Measurements from ENCODE around the gene XAB2.
"Not testable (repeated sequence)": the region's sequence is repeated elsewhere in the genome, so short reads cannot be mapped to it uniquely, and the experiment has no call there.

XAB2 gene

GRCh38 chr19:7648265-7649014 is 19.1 kb upstream of the XAB2 start:
- no peak for DNase-seq (ENCODE audit: low read depth in 2 of 2)

DNA sequence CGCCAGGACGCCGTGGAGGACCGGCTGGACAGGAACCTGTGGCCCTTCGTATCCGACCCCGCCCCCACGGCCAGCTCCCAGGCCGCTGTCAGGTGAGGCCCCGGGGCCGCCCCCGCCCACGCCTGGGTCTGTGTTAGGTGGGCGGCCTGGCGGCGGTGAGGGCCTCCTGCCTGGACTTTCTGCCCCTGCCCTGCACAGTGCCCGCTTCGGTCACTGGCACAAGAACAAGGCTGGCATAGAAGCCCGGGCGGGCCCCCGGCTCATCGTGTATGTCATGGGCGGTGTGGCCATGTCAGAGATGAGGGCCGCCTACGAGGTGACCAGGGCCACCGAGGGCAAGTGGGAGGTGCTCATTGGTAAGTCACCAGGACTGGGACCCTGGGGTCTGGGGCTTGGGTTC is 17.8 kb upstream of the XAB2 start:
- DNase-seq (ENCODE audit: low read depth in 2 of 2), result no peak

DNA sequence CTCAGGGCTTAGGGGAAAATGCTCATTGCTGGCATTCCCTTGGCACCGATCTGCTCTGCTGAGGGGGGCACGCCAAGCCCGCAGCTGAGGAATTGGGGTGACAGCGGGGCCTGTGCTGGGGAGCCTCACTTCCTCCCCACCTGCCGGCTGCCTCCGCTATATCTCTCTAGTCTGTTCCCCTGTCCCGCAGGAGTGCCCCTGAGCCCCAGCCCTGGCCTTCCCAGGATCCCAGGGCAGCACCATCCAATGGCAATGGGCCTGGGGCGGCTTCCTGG is 17.0 kb upstream of the XAB2 start:
- DNase-seq (ENCODE audit: low read depth in 2 of 2), result no peak

DNA sequence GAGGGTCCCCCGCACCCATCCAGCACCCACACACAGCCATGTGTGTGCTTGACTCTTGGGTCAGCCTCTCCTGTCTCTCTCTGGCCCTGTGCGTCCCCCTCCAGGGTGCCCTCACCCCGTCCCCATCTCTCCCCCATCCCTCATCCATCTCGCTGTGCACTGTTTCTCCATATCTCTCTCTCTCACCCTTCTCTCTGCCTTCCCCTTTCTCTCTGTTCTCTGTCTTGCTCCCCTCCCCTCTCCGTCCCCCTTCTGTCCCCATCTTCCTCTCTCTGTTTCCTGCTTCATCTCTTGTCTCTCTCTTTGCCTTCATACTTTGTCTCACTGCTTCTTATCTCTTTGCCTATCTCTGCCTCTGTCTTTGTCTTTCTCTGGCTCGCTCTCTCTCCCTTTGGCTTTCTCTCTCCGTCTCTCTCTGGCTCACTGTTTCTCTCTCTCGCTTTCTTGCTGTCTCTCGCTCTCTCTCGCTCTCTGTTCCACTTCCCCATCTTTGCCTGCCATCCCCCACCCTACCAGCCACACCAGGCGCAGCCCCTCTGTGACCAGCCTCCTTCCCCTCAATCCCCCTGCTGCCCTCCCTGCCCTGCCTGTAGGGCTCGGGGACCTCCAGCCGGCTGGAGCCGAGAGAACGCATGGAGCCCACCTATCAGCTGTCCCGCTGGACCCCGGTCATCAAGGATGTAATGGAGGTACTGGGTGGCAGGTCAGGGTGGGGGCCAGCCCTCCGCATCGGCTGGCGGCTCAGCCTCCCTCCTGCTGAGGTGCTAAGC is 16.5 kb upstream of the XAB2 start:
- DNase-seq (ENCODE audit: low read depth in 2 of 2), result no peak

DNA sequence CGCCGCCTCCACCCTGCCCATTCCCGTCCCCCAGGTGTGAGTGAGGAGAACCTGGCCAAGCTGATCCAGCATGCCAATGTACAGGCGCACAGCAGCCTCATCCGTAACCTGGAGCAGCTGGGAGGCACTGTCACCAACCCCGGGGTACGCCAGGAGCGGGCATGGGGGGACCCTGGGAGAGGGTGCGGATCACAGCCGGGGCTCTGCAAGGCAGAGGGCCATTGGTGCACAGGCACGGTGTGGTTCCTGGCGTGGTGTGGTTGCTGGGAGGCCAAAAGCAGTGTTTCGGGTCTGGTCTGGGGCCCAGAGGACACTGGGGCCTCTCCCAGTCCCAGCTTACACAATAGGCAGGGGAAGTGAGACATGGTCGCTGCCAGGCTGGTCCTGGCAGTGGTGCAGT is 15.8 kb upstream of the XAB2 start:
- DNase-seq (ENCODE audit: low read depth in 2 of 2), result no peak

GRCh38 chr19:7644550-7644877 is 15.2 kb upstream of the XAB2 start:
- DNase-seq (ENCODE audit: low read depth in 2 of 2), result no peak

DNA sequence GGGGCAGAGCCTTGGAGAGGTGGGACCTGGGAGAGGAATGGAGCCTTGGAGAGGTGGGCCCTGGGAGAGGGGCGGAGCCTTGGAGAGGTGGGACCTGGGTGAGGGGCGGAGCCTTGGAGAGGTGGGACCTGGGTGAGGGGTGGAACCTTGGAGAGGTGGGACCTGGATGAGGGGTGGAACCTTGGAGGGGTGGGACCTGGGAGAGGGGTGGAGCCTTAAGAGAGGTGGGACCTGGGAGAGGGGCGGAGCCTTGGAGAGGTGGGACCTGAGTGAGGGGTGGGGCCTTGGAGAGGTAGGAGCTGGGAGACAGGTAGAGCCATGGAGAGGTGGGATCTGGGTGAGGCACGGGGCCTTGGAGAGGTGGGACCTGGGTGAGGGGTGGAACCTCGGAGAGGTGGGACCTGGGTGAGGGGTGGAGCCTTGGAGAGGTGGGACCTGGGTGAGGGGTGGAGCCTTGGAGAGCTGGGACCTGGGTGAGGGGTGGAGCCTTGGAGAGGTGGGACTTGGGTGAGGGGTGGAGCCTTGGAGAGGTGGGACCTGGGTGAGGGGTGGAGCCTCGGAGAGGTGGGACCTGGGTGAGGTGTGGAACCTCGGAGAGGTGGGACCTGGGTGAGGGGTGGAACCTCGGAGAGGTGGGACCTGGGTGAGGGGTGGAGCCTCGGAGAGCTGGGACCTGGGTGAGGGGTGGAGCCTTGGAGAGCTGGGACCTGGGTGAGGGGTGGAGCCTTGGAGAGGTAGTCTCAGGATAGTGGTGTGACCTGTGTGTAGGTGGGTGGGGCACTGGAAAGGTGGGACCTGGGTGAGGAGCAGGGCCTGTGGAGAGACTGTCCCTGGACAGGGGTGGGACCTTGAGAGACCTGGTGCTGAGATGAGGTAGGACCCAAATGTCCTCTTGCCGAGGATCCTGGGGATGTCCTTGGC is 14.5 kb upstream of the XAB2 start:
- not testable (repeated sequence) for DNase-seq (ENCODE audit: low read depth in 2 of 2)

- no peak for DNase-seq (ENCODE audit: low read depth in 2 of 2)
Measured at GRCh38 chr19:7643031-7643415, 13.7 kb upstream of the XAB2 start.

DNA sequence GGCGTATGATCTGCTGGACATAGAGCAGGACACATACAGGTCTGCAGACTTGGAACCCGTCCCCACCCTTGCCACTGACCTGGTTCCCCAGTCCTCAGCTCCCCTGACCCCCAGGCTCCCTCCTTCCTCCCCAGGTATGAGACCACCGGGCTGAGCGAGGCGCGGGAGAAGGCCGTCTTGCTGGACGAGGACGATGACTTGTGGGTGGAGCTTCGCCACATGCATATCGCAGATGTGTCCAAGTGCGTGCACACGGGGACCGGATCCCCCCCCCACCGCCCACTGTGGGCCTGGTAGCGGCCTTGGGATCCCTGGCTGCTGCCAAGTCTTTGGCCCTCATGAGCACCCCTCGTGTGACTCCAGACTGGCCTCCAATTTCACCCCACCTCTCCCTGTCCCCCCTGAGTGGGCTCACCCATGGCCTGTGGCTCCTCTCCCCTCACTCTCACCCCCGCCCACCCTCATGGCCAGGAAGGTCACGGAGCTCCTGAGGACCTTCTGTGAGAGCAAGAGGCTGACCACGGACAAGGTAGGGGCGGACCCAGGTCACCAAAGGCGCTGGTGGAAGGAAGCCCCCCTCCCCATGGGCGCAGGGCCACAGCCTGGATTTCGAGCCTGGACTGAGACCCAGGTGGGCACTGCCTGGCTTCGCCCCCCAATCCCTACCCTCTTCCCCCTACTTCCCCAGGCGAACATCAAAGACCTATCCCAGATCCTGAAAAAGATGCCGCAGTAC is 13.1 kb upstream of the XAB2 start:
- no peak for DNase-seq (ENCODE audit: low read depth in 2 of 2)

- no peak for DNase-seq (ENCODE audit: low read depth in 2 of 2)
Measured at GRCh38 chr19:7641290-7642276, 12.2 kb upstream of the XAB2 start.

DNA sequence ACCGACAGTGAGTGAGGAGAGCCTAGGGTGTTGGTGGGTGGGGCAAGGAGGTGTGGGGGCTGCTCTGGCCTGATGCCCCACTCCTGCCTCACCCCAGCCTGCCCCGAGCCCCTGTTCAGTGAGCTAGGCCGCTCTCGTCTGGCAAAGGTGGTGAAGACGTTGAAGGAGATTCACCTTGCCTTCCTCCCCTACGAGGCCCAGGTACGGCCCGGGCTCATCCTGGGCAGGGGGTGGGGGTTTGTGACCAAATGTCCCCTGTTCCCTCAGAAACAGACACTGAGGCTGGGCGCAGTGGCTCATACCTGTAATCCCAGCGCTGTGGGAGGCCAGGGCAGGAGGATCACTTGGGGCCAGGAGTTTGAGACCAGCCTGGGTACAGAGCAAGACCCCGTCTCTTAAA is 11.5 kb upstream of the XAB2 start:
- no peak for DNase-seq (ENCODE audit: low read depth in 2 of 2)

DNA sequence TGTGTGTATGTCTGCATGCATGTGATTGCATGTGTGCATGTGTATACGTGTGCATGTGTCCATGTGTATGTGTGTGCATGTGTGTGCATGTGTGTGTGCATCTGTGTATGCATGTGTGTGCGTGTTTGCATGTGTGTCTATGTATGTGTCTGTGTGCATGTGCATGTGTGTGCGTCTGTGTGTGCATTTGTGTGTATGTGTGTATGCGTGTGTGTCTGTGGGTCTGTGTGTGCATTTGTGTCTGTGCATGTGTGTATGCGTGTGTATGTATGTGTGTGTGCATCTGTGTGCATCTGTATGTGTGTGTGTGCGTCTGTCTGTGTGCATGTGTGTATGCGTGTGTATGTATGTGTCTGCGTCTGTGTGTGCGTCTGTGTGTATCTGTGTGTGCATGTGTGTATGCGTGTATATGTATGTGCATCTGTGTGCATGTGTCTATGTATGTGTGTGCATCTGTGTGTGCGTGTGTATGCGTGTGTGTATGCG is 10.6 kb upstream of the XAB2 start:
- no peak for DNase-seq (ENCODE audit: low read depth in 2 of 2)

- no peak for DNase-seq (ENCODE audit: low read depth in 2 of 2)
Measured at GRCh38 chr19:7638802-7639465, 9.6 kb upstream of the XAB2 start.

- no peak for DNase-seq (ENCODE audit: low read depth in 2 of 2)
Measured at GRCh38 chr19:7637374-7638256, 8.3 kb upstream of the XAB2 start.

- DNase-seq (ENCODE audit: low read depth in 2 of 2), result peak; percentile 94
Measured at GRCh38 chr19:7636691-7637373, 7.5 kb upstream of the XAB2 start, which contains the start of gene STXBP2. Gene STXBP2, plus strand, starts transcription at chr19:7637110. Its CDS starts 40 bp downstream, at chr19:7637150.

DNA sequence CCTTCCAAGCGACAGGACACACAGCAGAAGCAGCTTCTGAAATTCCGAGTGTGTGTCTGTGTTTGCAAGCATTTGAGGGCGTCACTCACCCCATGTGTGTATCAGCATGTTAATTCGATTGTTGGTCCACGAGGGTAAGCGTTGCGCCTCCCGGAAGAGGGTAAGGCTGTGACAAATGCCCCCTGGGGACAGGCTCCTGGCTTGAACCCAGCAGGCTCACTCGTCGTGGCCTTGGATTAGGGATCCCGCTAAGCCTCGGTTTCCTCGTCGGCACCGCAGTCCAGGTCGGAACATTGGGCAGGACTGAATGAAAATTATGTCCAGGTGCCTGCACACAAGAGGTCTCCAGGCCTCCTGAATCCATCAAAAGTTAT is 7.0 kb upstream of the XAB2 start:
- no peak for DNase-seq (ENCODE audit: low read depth in 2 of 2)

DNA sequence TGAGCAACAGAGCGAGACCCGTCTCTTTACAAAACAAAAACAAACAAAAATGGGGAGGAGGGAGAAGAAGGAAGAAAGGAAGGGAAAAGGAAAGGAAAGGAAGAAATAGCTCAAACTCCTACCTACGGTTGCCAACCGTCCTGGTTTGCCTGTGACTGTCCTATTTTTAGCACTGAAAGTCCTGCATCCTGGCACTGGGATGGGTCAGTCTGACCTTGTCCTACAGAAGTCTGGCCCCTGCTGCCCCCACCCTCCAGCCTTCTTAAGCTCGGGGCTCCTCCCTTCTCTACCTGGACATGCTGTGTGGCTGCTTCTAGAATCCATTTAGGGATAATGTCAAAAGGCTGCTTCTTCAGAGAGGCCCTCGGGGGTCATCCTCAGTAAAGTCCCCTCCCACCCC is 6.3 kb upstream of the XAB2 start:
- DNase-seq (ENCODE audit: low read depth in 2 of 2), result no peak

GRCh38 chr19:7633698-7634097 is 4.4 kb upstream of the XAB2 start, which contains the start of gene PCP2:
Gene PCP2, minus strand, starts transcription at chr19:7633719. Its CDS starts 262 bp downstream, at chr19:7633457.
- DNase-seq (ENCODE audit: low read depth in 2 of 2), result no peak

Measured in stimulated activated CD4-positive, alpha-beta T cell treated with anti-CD3 and anti-CD28 coated beads, Interleukin-1b, Interleukin-23, amount 100 ng/mL, for 4 hours (primary cell).